NK-92 treated with Interleukin-12 subunit alpha and Interleukin-12 subunit beta, amount 100 ng/mL, for 24 hours (cell line): ENCODE results near the gene FHL2.
"Not testable (repeated sequence)": the region's sequence is repeated elsewhere in the genome, so short reads cannot be mapped to it uniquely, and the experiment has no call there.

Experiments used
- DNase-seq: peaks from one replicate; lab custom pipeline; 2025; lab: John Stamatoyannopoulos, UW

The FHL2 gene

GRCh38 chr2:105344704-105345345 is 54.0 kb downstream of the FHL2 start:
- DNase-seq = no peak

GRCh38 chr2:105339414-105339813 is 59.4 kb downstream of the FHL2 start:
- DNase-seq = no peak

- DNase-seq = no peak
These were observed 60.8 kb downstream of the FHL2 start for GRCh38 chr2:105338020-105338385.

GRCh38 chr2:105337122-105338019 is 61.5 kb downstream of the FHL2 start, which contains the start of gene C2orf49:
Gene C2orf49, plus strand, starts transcription at chr2:105337540. Its CDS starts 48 bp downstream, at chr2:105337588.
- peak; percentile 77 for DNase-seq

- DNase-seq = no peak
These were observed 62.1 kb downstream of the FHL2 start for GRCh38 chr2:105336786-105337121.

- DNase-seq = no peak
These were observed 63.4 kb downstream of the FHL2 start for GRCh38 chr2:105335469-105335868.

- no peak for DNase-seq
These were observed 64.6 kb downstream of the FHL2 start for GRCh38 chr2:105334211-105334610.

GRCh38 chr2:105330681-105331375 is 68.0 kb downstream of the FHL2 start:
- no peak for DNase-seq

- DNase-seq = peak; percentile 36
These were observed 69.0 kb downstream of the FHL2 start, which contains the start of gene TGFBRAP1 for GRCh38 chr2:105329561-105330495. Gene TGFBRAP1, minus strand, starts transcription at chr2:105329735. Its CDS starts 21,434 bp downstream, at chr2:105308301.

GRCh38 chr2:105329197-105329554 is 69.7 kb downstream of the FHL2 start:
- no peak for DNase-seq

GRCh38 chr2:105328281-105329196 is 70.3 kb downstream of the FHL2 start:
- DNase-seq = peak; percentile 45

GRCh38 chr2:105327690-105328089 is 71.2 kb downstream of the FHL2 start:
- DNase-seq = no peak

- DNase-seq = not testable (repeated sequence)
These were observed 71.6 kb downstream of the FHL2 start for GRCh38 chr2:105327271-105327670.

- DNase-seq = no peak
These were observed 73.4 kb downstream of the FHL2 start for GRCh38 chr2:105325389-105325963.

GRCh38 chr2:105324732-105325131 is 74.1 kb downstream of the FHL2 start:
- DNase-seq = no peak

GRCh38 chr2:105324101-105324500 is 74.8 kb downstream of the FHL2 start:
- no peak for DNase-seq

GRCh38 chr2:105323111-105323510 is 75.7 kb downstream of the FHL2 start:
- DNase-seq = no peak

GRCh38 chr2:105321875-105322646 is 76.8 kb downstream of the FHL2 start:
- DNase-seq = no peak

- DNase-seq = no peak
These were observed 78.1 kb downstream of the FHL2 start for GRCh38 chr2:105320651-105321215.
